ACC112 (cell line): Measurements from ENCODE around the gene ASCL5.

Source experiments
- H2AFZ ChIP-seq: fragments of 200-600 bp; sonication (generic); one replicate; pipeline ENCODE4 v1.6.0; 2017; ENCODE audit warnings: antibody characterized with exemption, low read length; ENCODE audit not compliant: unreplicated experiment
- H3K27ac ChIP-seq: fragments of 200-600 bp; sonication (generic); 2 replicates; pipeline ENCODE4 v1.5.1; 2014; ENCODE audit warnings: low read depth, mild to moderate bottlenecking, antibody characterized with exemption, low read length, moderate library complexity
- H3K27me3 ChIP-seq: fragments of 200-600 bp; sonication (generic); 2 replicates; pipeline ENCODE4 v1.6.1; 2014; ENCODE audit warnings: mild to moderate bottlenecking, antibody characterized with exemption, low read length, moderate library complexity, mixed read lengths; ENCODE audit not compliant: insufficient read depth
- H3K36me3 ChIP-seq: fragments of 200-600 bp; sonication (generic); 2 replicates; pipeline ENCODE4 v1.6.1; 2016; ENCODE audit warnings: mild to moderate bottlenecking, antibody characterized with exemption, low read length, moderate library complexity, mixed read lengths; ENCODE audit not compliant: insufficient read depth
- H3K4me1 ChIP-seq: fragments of 200-600 bp; sonication (generic); one replicate; pipeline ENCODE4 v1.6.1; 2016; ENCODE audit warnings: low read length, mixed read lengths; ENCODE audit not compliant: insufficient read depth, unreplicated experiment, control insufficient read depth
- H3K4me3 ChIP-seq: fragments of 200-600 bp; sonication (generic); 2 replicates; pipeline ENCODE4 v1.5.1; 2014; ENCODE audit warnings: mild to moderate bottlenecking, low read depth, low read length
- H3K79me2 ChIP-seq: fragments of 200-600 bp; sonication (generic); one replicate; pipeline ENCODE4 v1.6.0; 2016; ENCODE audit warnings: low read length; ENCODE audit not compliant: control insufficient read depth, unreplicated experiment, insufficient read depth

ASCL5 gene

DNA sequence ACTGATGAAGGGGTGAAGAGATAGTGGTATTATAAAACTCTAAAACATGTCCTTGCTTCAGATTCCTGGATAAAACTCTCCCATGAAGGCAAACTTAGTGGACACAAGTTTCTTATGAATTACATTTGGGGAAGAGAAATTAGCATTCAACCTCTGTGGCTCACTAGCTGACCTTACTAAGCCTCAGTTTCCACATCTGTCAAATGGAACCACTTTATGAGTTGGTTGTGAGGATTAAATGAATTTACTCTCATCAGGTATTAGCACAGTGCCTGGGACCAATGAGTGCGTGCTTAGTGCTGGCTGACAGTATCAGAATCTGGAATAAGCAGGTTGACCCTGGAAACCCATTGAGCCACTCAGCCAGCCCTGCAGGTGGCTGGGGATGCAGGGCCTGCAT lies 17.3 kb downstream of the ASCL5 start:
- no peaks in the 10 kb centered on the region for H3K4me1 ChIP-seq
- no peak overlapping the region for H3K27ac ChIP-seq
- H2AFZ ChIP-seq = no peak overlapping the region
- no peak overlapping the region for H3K4me3 ChIP-seq
- H3K27me3 ChIP-seq = peaks cover 8% of the 10 kb centered on the region; the same call in 1 of the 2 replicates
- H3K79me2 ChIP-seq = no peaks in the 10 kb centered on the region
- no peaks in the 10 kb centered on the region for H3K36me3 ChIP-seq

DNA sequence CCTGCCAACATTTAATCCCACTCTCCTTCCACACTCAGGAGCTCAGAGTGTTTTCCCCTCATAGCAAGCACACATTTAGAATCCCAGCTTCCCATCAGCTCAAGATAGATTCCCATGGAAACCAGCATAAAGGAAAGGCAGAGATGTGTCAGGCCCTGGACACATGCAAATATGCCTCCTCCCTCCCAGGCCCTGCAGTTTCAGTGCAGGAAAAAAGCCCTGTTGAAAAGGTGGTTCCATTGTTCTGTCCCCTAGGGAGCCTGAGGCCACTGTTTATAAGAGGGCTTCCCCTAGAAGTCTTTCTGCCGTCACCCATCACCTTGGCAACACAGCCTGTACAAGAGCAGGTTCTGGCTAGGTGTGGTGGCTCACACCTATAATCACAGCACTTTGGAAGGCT lies 18.4 kb downstream of the ASCL5 start:
- Histone ChIP-seq H3K4me3 (no peak overlapping the region), H2AFZ (no peak overlapping the region), H3K27ac (no peak overlapping the region), H3K36me3 (no peaks in the 10 kb centered on the region), H3K4me1 (no peaks in the 10 kb centered on the region), H3K79me2 (no peaks in the 10 kb centered on the region), H3K27me3 (peaks cover 16% of the 10 kb centered on the region)

DNA sequence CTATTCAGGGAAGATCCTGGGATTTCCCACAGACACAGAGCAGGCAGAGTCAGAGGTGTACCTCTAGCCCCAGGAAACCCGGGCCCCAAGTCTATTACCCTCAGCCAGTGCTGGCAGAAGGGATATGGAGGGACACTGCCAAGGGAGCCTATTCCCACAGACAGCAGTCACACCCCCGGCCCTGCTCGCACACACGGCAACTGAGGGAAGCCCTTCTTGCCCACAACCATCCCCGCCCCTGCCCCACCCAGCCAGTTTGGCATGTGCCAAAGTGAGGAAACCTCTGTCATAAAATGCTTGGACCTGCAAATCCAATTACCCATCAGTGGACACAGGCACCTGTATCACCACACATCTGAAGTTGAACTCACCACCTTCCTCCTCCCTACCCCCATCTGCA lies 21.3 kb downstream of the ASCL5 start:
- Histone ChIP-seq H3K27me3 (peaks cover 12% of the 10 kb centered on the region; the same call in 1 of the 2 replicates), H3K36me3 (no peaks in the 10 kb centered on the region), H3K4me1 (no peaks in the 10 kb centered on the region), H3K27ac (no peak overlapping the region), H3K79me2 (no peaks in the 10 kb centered on the region), H2AFZ (no peak overlapping the region), H3K4me3 (no peak overlapping the region)

DNA sequence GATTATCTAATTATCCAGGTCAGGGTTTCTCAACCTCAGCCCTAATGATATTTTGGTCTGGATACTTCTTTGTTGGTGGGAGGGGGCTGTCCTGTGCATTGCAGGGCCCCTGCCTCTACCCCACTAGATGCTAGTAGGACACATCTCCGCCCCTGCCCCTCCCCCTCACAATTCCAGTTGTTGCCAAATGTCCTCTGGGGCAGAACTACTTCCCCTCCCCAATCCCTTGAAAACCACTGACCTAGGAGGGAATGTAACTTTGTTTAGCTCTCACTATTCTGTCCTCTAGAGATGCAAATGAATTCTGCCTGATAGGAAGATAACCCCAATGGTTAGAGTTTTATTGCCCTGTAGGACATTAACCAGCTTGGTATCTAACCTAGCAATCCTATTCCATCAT lies 22.8 kb downstream of the ASCL5 start:
- Histone ChIP-seq H3K79me2 (no peaks in the 10 kb centered on the region), H3K27me3 (peaks cover 23% of the 10 kb centered on the region), H3K36me3 (no peaks in the 10 kb centered on the region), H3K4me3 (no peak overlapping the region), H3K4me1 (no peaks in the 10 kb centered on the region), H3K27ac (no peak overlapping the region), H2AFZ (no peak overlapping the region)

DNA sequence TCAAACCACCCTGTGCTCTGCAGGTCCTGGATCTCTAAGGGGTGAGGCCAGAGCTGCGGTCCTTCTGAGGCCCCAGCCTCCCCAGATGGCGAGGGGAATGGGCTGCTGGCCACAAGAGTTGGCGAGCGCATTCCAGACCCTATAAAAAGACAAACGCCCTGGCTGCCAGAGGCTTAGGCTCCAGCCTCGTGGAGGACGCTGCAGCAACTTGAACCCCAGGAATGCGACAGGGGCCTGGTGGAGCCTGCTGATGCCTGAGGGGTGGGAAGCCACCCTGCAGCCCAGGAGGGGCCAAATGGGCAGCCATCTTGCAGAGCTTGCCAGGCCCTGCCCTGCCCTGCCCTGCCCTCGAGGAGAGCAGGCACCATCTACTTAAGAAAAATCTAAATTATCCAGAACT lies 23.3 kb downstream of the ASCL5 start:
- peaks cover 28% of the 10 kb centered on the region for H3K27me3 ChIP-seq
- no peak overlapping the region for H3K27ac ChIP-seq
- H3K79me2 ChIP-seq = no peaks in the 10 kb centered on the region
- no peaks in the 10 kb centered on the region for H3K4me1 ChIP-seq
- no peak overlapping the region for H2AFZ ChIP-seq
- no peaks in the 10 kb centered on the region for H3K36me3 ChIP-seq
- no peak overlapping the region for H3K4me3 ChIP-seq

DNA sequence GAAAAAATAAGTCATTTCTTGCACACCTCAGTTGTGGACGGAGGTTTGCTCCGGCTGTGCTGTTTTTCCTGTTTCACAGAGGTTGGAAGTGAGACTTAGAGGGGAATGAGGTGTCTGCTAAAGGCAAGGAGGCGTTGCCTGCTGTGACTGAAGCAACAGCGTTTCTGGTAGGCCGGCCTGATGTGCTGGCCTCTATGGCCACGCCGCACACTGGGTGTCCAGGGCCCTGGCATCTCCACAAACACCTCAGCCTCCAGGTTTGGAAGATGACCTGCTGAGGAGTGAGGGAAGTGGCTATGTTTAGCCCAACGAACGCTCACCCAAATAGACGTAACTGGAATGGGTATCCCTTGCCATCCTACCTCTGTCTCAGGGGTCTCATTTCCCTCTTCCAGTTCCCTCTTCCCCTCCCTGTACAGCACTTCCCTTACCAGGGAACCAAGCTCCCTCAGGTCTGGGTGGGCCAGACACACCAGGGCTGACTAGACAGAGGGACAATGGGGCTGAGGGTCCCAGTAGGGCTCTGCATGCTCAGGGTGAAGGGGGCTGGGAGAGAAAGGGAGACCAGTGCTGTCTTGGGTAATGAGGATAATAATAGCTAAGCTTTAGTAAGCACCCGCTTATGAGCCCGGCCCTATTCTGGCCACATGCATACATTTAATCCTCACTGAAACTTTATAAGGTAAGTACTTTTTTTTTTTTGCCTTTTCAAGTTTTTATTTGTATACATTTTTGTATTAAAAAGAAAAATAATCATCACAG lies 26.6 kb downstream of the ASCL5 start:
- Histone ChIP-seq H3K79me2 (no peaks in the 10 kb centered on the region), H3K27ac (no peak overlapping the region), H2AFZ (no peak overlapping the region), H3K4me3 (no peak overlapping the region), H3K27me3 (peaks cover 57% of the 10 kb centered on the region), H3K36me3 (no peaks in the 10 kb centered on the region), H3K4me1 (no peaks in the 10 kb centered on the region)

DNA sequence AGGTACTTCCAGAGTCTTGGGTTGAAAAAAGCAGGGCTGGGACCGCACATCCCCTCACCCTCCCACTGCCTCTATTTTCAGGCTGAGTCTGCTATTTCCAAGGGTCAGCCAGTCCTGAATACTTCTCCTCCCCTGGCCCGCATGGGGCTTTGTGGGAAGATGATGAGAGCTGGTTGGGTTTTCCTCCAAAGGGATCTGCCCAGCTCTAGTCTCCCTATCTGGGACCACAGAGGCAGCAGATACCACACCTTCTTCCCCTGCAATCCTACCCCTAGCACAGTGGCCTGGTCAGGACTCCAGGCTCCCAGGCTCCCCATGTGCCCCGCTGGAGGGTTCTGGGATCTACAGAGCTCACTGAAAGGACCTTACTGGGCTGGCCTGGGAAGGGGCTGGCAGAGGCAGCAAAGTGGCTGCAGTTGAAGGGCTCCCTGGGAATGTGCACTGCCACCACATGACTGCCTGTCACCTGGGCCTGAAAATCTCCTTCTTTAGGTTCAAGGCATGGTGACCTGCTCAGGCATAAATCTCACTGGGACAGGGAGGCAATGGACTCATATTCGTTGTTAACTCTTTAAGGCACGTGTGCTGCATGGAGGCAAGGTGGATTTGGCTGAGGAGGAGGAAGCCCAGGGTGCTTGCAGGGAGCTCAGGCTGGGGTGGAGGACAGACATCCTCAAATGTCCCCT lies 27.8 kb downstream of the ASCL5 start:
- Histone ChIP-seq H3K27me3 (peaks cover 53% of the 10 kb centered on the region), H3K36me3 (no peaks in the 10 kb centered on the region), H3K4me1 (no peaks in the 10 kb centered on the region), H2AFZ (no peak overlapping the region), H3K27ac (no peak overlapping the region), H3K79me2 (no peaks in the 10 kb centered on the region), H3K4me3 (no peak overlapping the region)

DNA sequence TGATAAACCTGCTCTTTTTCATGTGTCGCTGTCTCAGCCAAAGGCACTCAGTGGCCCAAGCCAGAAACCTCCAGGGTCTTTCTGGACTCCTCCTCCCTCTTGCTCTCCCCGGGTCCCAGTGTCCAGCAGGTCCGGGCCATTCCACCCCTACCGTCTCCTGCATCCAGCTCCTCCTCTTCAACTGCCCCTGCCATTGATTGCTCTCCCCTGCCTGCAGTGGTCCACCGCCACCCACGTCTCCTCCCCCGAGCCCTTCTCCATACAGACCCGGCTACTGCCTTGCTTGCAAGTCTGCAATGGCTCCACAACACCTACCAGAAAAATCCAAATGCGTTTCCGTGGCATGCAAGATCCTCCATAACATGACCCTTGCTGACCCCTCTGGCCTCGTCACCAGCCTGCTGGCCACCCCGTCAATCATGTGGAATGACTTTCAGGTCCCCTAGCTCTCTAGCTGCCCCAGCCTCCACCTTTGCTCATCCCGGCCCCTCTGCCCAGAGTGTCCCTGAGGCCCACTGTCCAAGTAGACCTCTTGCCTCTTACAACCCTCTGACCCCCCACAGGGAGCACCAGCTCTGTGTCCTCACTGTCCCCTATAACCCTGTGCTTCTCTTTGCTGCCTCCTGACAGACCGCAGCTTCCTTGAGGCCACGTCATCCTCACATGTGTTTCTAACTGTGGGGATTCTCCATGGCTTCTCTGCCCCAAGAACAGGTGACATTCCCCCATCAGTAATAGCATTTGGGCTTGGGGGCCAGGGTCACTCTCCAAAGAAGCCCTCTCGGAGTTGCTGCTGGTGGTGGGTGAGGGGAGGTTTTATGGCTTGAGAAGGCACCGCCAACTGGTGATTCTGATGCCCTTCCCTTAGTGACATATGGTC lies 29.8 kb downstream of the ASCL5 start:
- Histone ChIP-seq H3K27ac (no peak overlapping the region), H3K36me3 (no peaks in the 10 kb centered on the region), H3K79me2 (no peaks in the 10 kb centered on the region), H2AFZ (no peak overlapping the region), H3K4me3 (no peak overlapping the region), H3K4me1 (no peaks in the 10 kb centered on the region), H3K27me3 (peaks cover 59% of the 10 kb centered on the region)

DNA sequence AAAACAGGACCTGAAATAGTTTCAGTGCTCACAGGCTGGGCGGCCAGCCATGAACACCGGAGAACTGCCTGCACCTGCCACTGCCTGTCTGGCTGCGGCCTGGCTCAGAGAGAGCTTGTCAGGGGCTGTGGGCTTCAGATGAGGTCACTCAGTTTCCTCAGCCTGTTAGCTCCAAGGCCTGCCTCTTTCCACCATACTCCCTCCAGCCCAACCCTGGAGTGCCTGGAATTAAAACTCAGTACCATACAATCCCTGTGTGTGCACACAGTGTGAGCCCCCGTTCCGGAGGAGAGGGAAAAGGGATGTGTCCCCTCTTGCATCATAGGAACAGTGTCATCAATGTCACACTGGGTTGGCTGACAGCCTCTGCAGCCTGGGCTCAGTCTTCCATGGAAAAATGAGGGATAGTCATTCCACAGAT lies 30.9 kb downstream of the ASCL5 start:
- H3K4me1 ChIP-seq = no peaks in the 10 kb centered on the region
- H3K27ac ChIP-seq = no peak overlapping the region
- H3K27me3 ChIP-seq = peaks cover 60% of the 10 kb centered on the region
- no peaks in the 10 kb centered on the region for H3K79me2 ChIP-seq
- no peak overlapping the region for H2AFZ ChIP-seq
- no peak overlapping the region for H3K4me3 ChIP-seq
- H3K36me3 ChIP-seq = no peaks in the 10 kb centered on the region

DNA sequence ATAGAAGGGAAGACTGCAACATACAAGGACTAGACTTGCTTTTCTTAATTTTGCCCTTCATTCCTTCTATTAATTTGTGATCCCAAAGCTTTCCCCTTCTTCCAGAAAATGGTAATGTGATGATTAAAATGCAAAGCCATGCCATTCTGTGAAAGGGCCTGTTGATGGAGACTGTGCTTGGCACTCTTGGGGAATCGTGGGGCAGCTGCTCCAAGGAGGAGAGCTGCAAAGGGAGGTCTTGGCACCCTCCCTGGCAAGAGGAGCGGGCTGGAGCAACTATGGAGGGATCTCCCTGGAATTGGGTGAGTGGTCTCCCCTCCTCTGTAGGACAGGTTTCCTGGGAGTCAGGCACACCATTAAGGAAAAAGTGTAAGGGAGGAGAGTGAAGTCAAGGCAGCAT lies 31.4 kb downstream of the ASCL5 start:
- H3K4me1 ChIP-seq = no peaks in the 10 kb centered on the region
- H3K27ac ChIP-seq = no peak overlapping the region
- peaks cover 59% of the 10 kb centered on the region for H3K27me3 ChIP-seq

More for the DNA sequence above, 31.4 kb downstream of the ASCL5 start:
- Histone ChIP-seq H3K36me3 (no peaks in the 10 kb centered on the region), H3K79me2 (no peaks in the 10 kb centered on the region), H2AFZ (no peak overlapping the region), H3K4me3 (no peak overlapping the region)
